ENCODE data around the gene FAM241A. TPM values are rescaled to one million over a fixed set of nuclear protein-coding genes. Genes with fewer than 3 reads are reported as not detected.
A peak's percentile ranks its signal among the peaks of the same experiment; 100 is the strongest.

FAM241A gene
- total RNA-seq, 2 experiments from 2014 or later = 2.2 to 2.5 TPM

GRCh38 chr4:112141366-112142138 is 3.7 kb upstream of the FAM241A start:
- Mint-ChIP-seq H3K4me3 (no peak overlapping the region), H3K4me1 (ENCODE audit: low read depth) (peaks cover 8% of the 10 kb centered on the region), H3K27ac (no peak overlapping the region), H3K27me3 (ENCODE audit: low read depth) (no peaks in the 10 kb centered on the region), H3K9me3 (no peaks in the 10 kb centered on the region), H3K36me3 (ENCODE audit: low read depth) (peaks cover 3% of the 10 kb centered on the region)
- CTCF ChIA-PET = interaction anchor here (1.2 to 2.5 kb wide), 3 partner anchors 11 to 94 kb away, joined by 3 to 5 read pairs (median 4); no protein-coding TSS in a partner anchor
- intact Hi-C loops (cut with micrococcal nuclease) = no loop called here
- no peak for DNase-seq

- no peaks in the 10 kb centered on the region for H3K9me3 Mint-ChIP-seq
- H3K27me3 Mint-ChIP-seq (ENCODE audit: low read depth) = no peaks in the 10 kb centered on the region
- intact Hi-C loops (cut with micrococcal nuclease) = no loop called here
- CTCF ChIA-PET = interaction anchor here (1.4 to 1.8 kb wide), 2 partner anchors 42 to 94 kb away, joined by 4 read pairs; no protein-coding TSS in a partner anchor
- H3K36me3 Mint-ChIP-seq (ENCODE audit: low read depth) = peaks cover 3% of the 10 kb centered on the region
- peaks cover 12% of the 10 kb centered on the region for H3K4me1 Mint-ChIP-seq (ENCODE audit: low read depth)
- no peak overlapping the region for H3K27ac Mint-ChIP-seq
- no peak for DNase-seq
- H3K4me3 Mint-ChIP-seq = no peak overlapping the region
These were observed 3.1 kb upstream of the FAM241A start for GRCh38 chr4:112142182-112142581.

GRCh38 chr4:112143781-112144180 is 1.5 kb upstream of the FAM241A start:
- Mint-ChIP-seq H3K27me3 (ENCODE audit: low read depth) (no peaks in the 10 kb centered on the region), H3K36me3 (ENCODE audit: low read depth) (peaks cover 3% of the 10 kb centered on the region), H3K4me3 (no peak overlapping the region), H3K4me1 (ENCODE audit: low read depth) (peaks cover 26% of the 10 kb centered on the region), H3K9me3 (no peaks in the 10 kb centered on the region), H3K27ac (no peak overlapping the region)
- no peak for DNase-seq
- CTCF ChIA-PET = interaction anchor here (0.7 kb wide), 1 partner anchor 15 kb away, joined by 3 read pairs; no protein-coding TSS in a partner anchor
- intact Hi-C loops (cut with micrococcal nuclease) = no loop called here

- peak overlapping the region; percentile 76 for H3K4me3 Mint-ChIP-seq
- H3K27ac Mint-ChIP-seq = no peak overlapping the region
- H3K27me3 Mint-ChIP-seq (ENCODE audit: low read depth) = no peaks in the 10 kb centered on the region
- CTCF ChIA-PET = no interaction called here
- DNase-seq = no peak
- intact Hi-C loops (cut with micrococcal nuclease) = loop anchor here (1.0 to 5.0 kb wide), 5 partner anchors 87 to 1947 kb away; partner anchors contain the start of genes AP1AR, ELOVL6, LARP7 and TIFA
- H3K4me1 Mint-ChIP-seq (ENCODE audit: low read depth) = peaks cover 29% of the 10 kb centered on the region
- no peaks in the 10 kb centered on the region for H3K9me3 Mint-ChIP-seq
- peaks cover 3% of the 10 kb centered on the region for H3K36me3 Mint-ChIP-seq (ENCODE audit: low read depth)
These were observed 518 bp upstream of the FAM241A start for GRCh38 chr4:112144546-112145325.

GRCh38 chr4:112145790-112146501 is 692 bp downstream of the FAM241A start:
- Mint-ChIP-seq H3K9me3 (no peaks in the 10 kb centered on the region), H3K27me3 (ENCODE audit: low read depth) (no peaks in the 10 kb centered on the region), H3K4me1 (ENCODE audit: low read depth) (peaks cover 33% of the 10 kb centered on the region), H3K4me3 (peak overlapping the region; percentile 91), H3K27ac (peak overlapping the region; percentile 93), H3K36me3 (ENCODE audit: low read depth) (peaks cover 3% of the 10 kb centered on the region)
- DNase-seq = peak; percentile 86
- intact Hi-C loops (cut with micrococcal nuclease) = loop anchor here (1.0 to 5.0 kb wide), 11 partner anchors 19 to 1949 kb away; partner anchors contain the start of genes AP1AR, ELOVL6, LARP7 and TIFA
- CTCF ChIA-PET = interaction anchor here (0.7 kb wide), 1 partner anchor 23 kb away, joined by 3 read pairs; no protein-coding TSS in a partner anchor

GRCh38 chr4:112146502-112146813 is 1.2 kb downstream of the FAM241A start:
- no peak for DNase-seq
- no peaks in the 10 kb centered on the region for H3K9me3 Mint-ChIP-seq
- CTCF ChIA-PET = no interaction called here
- intact Hi-C loops (cut with micrococcal nuclease) = loop anchor here (1.0 to 5.0 kb wide), 8 partner anchors 19 to 1949 kb away; partner anchors contain the start of gene ELOVL6
- no peaks in the 10 kb centered on the region for H3K27me3 Mint-ChIP-seq (ENCODE audit: low read depth)
- H3K36me3 Mint-ChIP-seq (ENCODE audit: low read depth) = peaks cover 4% of the 10 kb centered on the region
- peak overlapping the region; percentile 93 for H3K27ac Mint-ChIP-seq
- peak overlapping the region; percentile 91 for H3K4me3 Mint-ChIP-seq
- peaks cover 37% of the 10 kb centered on the region for H3K4me1 Mint-ChIP-seq (ENCODE audit: low read depth)

- no peak for DNase-seq
- Mint-ChIP-seq H3K27ac (no peak overlapping the region), H3K36me3 (ENCODE audit: low read depth) (peaks cover 4% of the 10 kb centered on the region), H3K4me1 (ENCODE audit: low read depth) (peaks cover 45% of the 10 kb centered on the region), H3K27me3 (ENCODE audit: low read depth) (no peaks in the 10 kb centered on the region), H3K4me3 (peak overlapping the region; percentile 23), H3K9me3 (no peaks in the 10 kb centered on the region)
- intact Hi-C loops (cut with micrococcal nuclease) = loop anchor here (5.0 kb wide), 2 partner anchors 670 to 1950 kb away; partner anchors contain the start of gene ELOVL6
- CTCF ChIA-PET = interaction anchor here (0.7 to 2.3 kb wide), 7 partner anchors 9 to 151 kb away, joined by 3 to 8 read pairs (median 4); no protein-coding TSS in a partner anchor
These were observed 2.4 kb downstream of the FAM241A start for GRCh38 chr4:112147697-112148096.

GRCh38 chr4:112150920-112151319 is 5.7 kb downstream of the FAM241A start:
- CTCF ChIA-PET = interaction anchor here (0.6 to 1.0 kb wide), 2 partner anchors 20 to 84 kb away, joined by 3 to 4 read pairs; no protein-coding TSS in a partner anchor
- no peak for DNase-seq
- H3K9me3 Mint-ChIP-seq = no peaks in the 10 kb centered on the region
- H3K36me3 Mint-ChIP-seq (ENCODE audit: low read depth) = peaks cover 4% of the 10 kb centered on the region
- no peak overlapping the region for H3K27ac Mint-ChIP-seq
- intact Hi-C loops (cut with micrococcal nuclease) = no loop called here
- no peaks in the 10 kb centered on the region for H3K27me3 Mint-ChIP-seq (ENCODE audit: low read depth)
- no peak overlapping the region for H3K4me3 Mint-ChIP-seq
- H3K4me1 Mint-ChIP-seq (ENCODE audit: low read depth) = peaks cover 57% of the 10 kb centered on the region

GRCh38 chr4:112152521-112152920 is 7.3 kb downstream of the FAM241A start:
- Mint-ChIP-seq H3K36me3 (ENCODE audit: low read depth) (peaks cover 2% of the 10 kb centered on the region), H3K4me3 (peak overlapping the region; percentile 4), H3K4me1 (ENCODE audit: low read depth) (peaks cover 59% of the 10 kb centered on the region), H3K9me3 (no peaks in the 10 kb centered on the region), H3K27me3 (ENCODE audit: low read depth) (no peaks in the 10 kb centered on the region), H3K27ac (peak overlapping the region; percentile 80)
- intact Hi-C loops (cut with micrococcal nuclease) = no loop called here
- DNase-seq = peak; percentile 16
- CTCF ChIA-PET = interaction anchor here (0.7 kb wide), 1 partner anchor 52 kb away, joined by 3 read pairs; no protein-coding TSS in a partner anchor

GRCh38 chr4:112153211-112153791 is 8.0 kb downstream of the FAM241A start:
- peak overlapping the region; percentile 72 for H3K4me3 Mint-ChIP-seq
- CTCF ChIA-PET = no interaction called here
- no peaks in the 10 kb centered on the region for H3K9me3 Mint-ChIP-seq
- H3K27me3 Mint-ChIP-seq (ENCODE audit: low read depth) = no peaks in the 10 kb centered on the region
- H3K4me1 Mint-ChIP-seq (ENCODE audit: low read depth) = peaks cover 54% of the 10 kb centered on the region
- H3K36me3 Mint-ChIP-seq (ENCODE audit: low read depth) = peaks cover 2% of the 10 kb centered on the region
- intact Hi-C loops (cut with micrococcal nuclease) = no loop called here
- DNase-seq = peak; percentile 34
- peak overlapping the region; percentile 80 for H3K27ac Mint-ChIP-seq

GRCh38 chr4:112156112-112156511 is 10.9 kb downstream of the FAM241A start:
- peaks cover 20% of the 10 kb centered on the region for H3K36me3 Mint-ChIP-seq (ENCODE audit: low read depth)
- no peaks in the 10 kb centered on the region for H3K27me3 Mint-ChIP-seq (ENCODE audit: low read depth)
- no peak overlapping the region for H3K27ac Mint-ChIP-seq
- no peak overlapping the region for H3K4me3 Mint-ChIP-seq
- CTCF ChIA-PET = interaction anchor here (0.9 to 2.0 kb wide), 3 partner anchors 9 to 57 kb away, joined by 3 to 5 read pairs (median 4); no protein-coding TSS in a partner anchor
- intact Hi-C loops (cut with micrococcal nuclease) = no loop called here
- peaks cover 42% of the 10 kb centered on the region for H3K4me1 Mint-ChIP-seq (ENCODE audit: low read depth)
- H3K9me3 Mint-ChIP-seq = peaks cover 8% of the 10 kb centered on the region
- DNase-seq = no peak

All from activated naive CD4-positive, alpha-beta T cell treated with anti-CD3 and anti-CD28 coated beads for 36 hours (primary cell).